GM21515 (cell line): ENCODE results near the gene APOL6.

Source experiments
- ATAC-seq: cut with Tn5 transposase; IDR thresholded peaks from one replicate; pipeline ENCODE4 v1.9.1; 2021; ENCODE audit not compliant: unreplicated experiment

APOL6 gene

GRCh38 chr22:35648066-35649025, at the start of gene APOL6:
APOL6 (plus strand) TSS chr22:35648446; CDS start chr22:35656426, 7,980 bp downstream.
- peak; percentile 58 for ATAC-seq

GRCh38 chr22:35599364-35599763, 48.9 kb upstream of the APOL6 start:
- ATAC-seq: no peak

- no peak for ATAC-seq
Observed at GRCh38 chr22:35600476-35600875, 47.8 kb upstream of the APOL6 start.

GRCh38 chr22:35601013-35601580, 47.1 kb upstream of the APOL6 start:
- ATAC-seq: no peak

- no peak for ATAC-seq
Observed at GRCh38 chr22:35601743-35602615, 46.3 kb upstream of the APOL6 start.

- ATAC-seq: no peak
Observed at GRCh38 chr22:35604621-35605368, 43.5 kb upstream of the APOL6 start.

GRCh38 chr22:35605369-35605680, 42.9 kb upstream of the APOL6 start:
- no peak for ATAC-seq

- ATAC-seq: no peak
Observed at GRCh38 chr22:35605851-35606481, 42.3 kb upstream of the APOL6 start.

- no peak for ATAC-seq
Observed at GRCh38 chr22:35606916-35607315, 41.3 kb upstream of the APOL6 start.

- no peak for ATAC-seq
Observed at GRCh38 chr22:35608088-35608487, 40.2 kb upstream of the APOL6 start.

GRCh38 chr22:35609261-35609660, 39.0 kb upstream of the APOL6 start:
- no peak for ATAC-seq

- no peak for ATAC-seq
Observed at GRCh38 chr22:35609761-35610160, 38.5 kb upstream of the APOL6 start.

- ATAC-seq: no peak
Observed at GRCh38 chr22:35610741-35611140, 37.5 kb upstream of the APOL6 start.

- ATAC-seq: no peak
Observed at GRCh38 chr22:35611200-35611890, 36.9 kb upstream of the APOL6 start.

- no peak for ATAC-seq
Observed at GRCh38 chr22:35611891-35612576, 36.2 kb upstream of the APOL6 start.

GRCh38 chr22:35612903-35613302, 35.3 kb upstream of the APOL6 start:
- no peak for ATAC-seq

GRCh38 chr22:35614404-35614803, 33.8 kb upstream of the APOL6 start:
- no peak for ATAC-seq

- no peak for ATAC-seq
Observed at GRCh38 chr22:35615156-35615555, 33.1 kb upstream of the APOL6 start.

- no peak for ATAC-seq
Observed at GRCh38 chr22:35616043-35616442, 32.2 kb upstream of the APOL6 start.
